GM23338 (cell line): ENCODE data around the gene DENND2A. TPM values are rescaled to one million over a fixed set of nuclear protein-coding genes. Genes with fewer than 3 reads are reported as not detected.

Experiments
- ATAC-seq: fragments of 200-7000 bp; cut with Tn5 transposase; 3 replicates; pipeline ENCODE4 v1.9.1; 2020
- DNase-seq: peaks from one replicate; pipeline ENCODE4 v3.0.0-alpha.2; 2015; ENCODE audit warnings: low spot score
- H2AFZ ChIP-seq: fragments of 200-600 bp; sonication (generic); 2 replicates; pipeline ENCODE4 v1.8.0; 2016; ENCODE audit warnings: antibody characterized with exemption, mild to moderate bottlenecking, moderate library complexity
- H3F3A ChIP-seq: fragments of 200-600 bp; sonication (generic); replicated peaks from 2 replicates; pipeline ENCODE4 v1.8.0; 2017; ENCODE audit warnings: antibody characterized with exemption, mixed run types, low read depth
- H3K27ac ChIP-seq: fragments of 200-600 bp; sonication (generic); 2 replicates; pipeline ENCODE4 v1.6.1; 2016; ENCODE audit warnings: low read depth
- H3K27me3 ChIP-seq: fragments of 200-600 bp; sonication (generic); 2 replicates; pipeline ENCODE4 v1.8.0; 2016; ENCODE audit warnings: mild to moderate bottlenecking, mixed run types, moderate library complexity; ENCODE audit not compliant: insufficient read depth
- H3K36me3 ChIP-seq: fragments of 200-600 bp; sonication (generic); 2 replicates; pipeline ENCODE4 v1.8.0; 2016; ENCODE audit warnings: mild to moderate bottlenecking; ENCODE audit not compliant: insufficient read depth
- H3K4me1 ChIP-seq: fragments of 200-600 bp; sonication (generic); 2 replicates; pipeline ENCODE4 v1.8.0; 2016; ENCODE audit warnings: mild to moderate bottlenecking, moderate library complexity; ENCODE audit not compliant: insufficient read depth
- H3K4me2 ChIP-seq: fragments of 200-600 bp; sonication (generic); 2 replicates; pipeline ENCODE4 v1.7.1; 2017; ENCODE audit warnings: mixed run types
- H3K4me3 ChIP-seq: fragments of 200-600 bp; sonication (generic); 2 replicates; pipeline ENCODE4 v1.6.1; 2016; ENCODE audit warnings: mixed run types
- H3K79me2 ChIP-seq: fragments of 200-600 bp; sonication (generic); replicated peaks from 2 replicates; pipeline ENCODE4 v1.8.0; 2017; ENCODE audit warnings: mild to moderate bottlenecking; ENCODE audit not compliant: insufficient read depth
- H3K9me2 ChIP-seq: fragments of 200-600 bp; sonication (generic); 2 replicates; pipeline ENCODE4 v1.8.0; 2017; ENCODE audit not compliant: insufficient read depth
- H4K20me1 ChIP-seq: fragments of 200-600 bp; sonication (generic); replicated peaks from 2 replicates; pipeline ENCODE4 v1.8.0; 2017; ENCODE audit warnings: mild to moderate bottlenecking; ENCODE audit not compliant: insufficient read depth
- H3K27ac Mint-ChIP-seq: 2 replicates; pipeline ENCODE4 v1.8.0; 2020; ENCODE audit warnings: inconsistent platforms, mild to moderate bottlenecking, moderate library complexity, mixed read lengths
- H3K27me3 Mint-ChIP-seq: 3 replicates; pipeline ENCODE4 v1.8.0; 2022; ENCODE audit warnings: low read depth, mild to moderate bottlenecking, moderate library complexity, mixed read lengths, inconsistent platforms; ENCODE audit not compliant: insufficient read depth, poor library complexity
- H3K36me3 Mint-ChIP-seq: 3 replicates; pipeline ENCODE4 v1.8.0; 2021; ENCODE audit warnings: low read depth, mild to moderate bottlenecking, inconsistent platforms, moderate library complexity, mixed read lengths
- H3K4me1 Mint-ChIP-seq: 3 replicates; pipeline ENCODE4 v1.8.0; 2020; ENCODE audit warnings: mild to moderate bottlenecking, inconsistent platforms, mixed read lengths
- H3K4me3 Mint-ChIP-seq: 3 replicates; pipeline ENCODE4 v1.8.0; 2021; ENCODE audit warnings: moderate library complexity, mild to moderate bottlenecking, inconsistent platforms, mixed read lengths
- H3K9me3 Mint-ChIP-seq: 3 replicates; pipeline ENCODE4 v1.8.0; 2020; ENCODE audit warnings: moderate library complexity, mild to moderate bottlenecking, inconsistent platforms, mixed read lengths
- CREB1 ChIP-seq: fragments of 250-450 bp; sonication (Bioruptor Pico); IDR thresholded peaks from 2 replicates; pipeline ENCODE4 v1.5.0; 2020; ENCODE audit warnings: low read depth, mild to moderate bottlenecking, moderate library complexity
- CTCF ChIP-seq, 2 experiments: fragments of 200-600 bp in 1 of 2; sonication (generic) in 1 of 2; conservative IDR thresholded peaks; 2 replicates each; pipeline versions ENCODE4 v1.5.1 to v1.6.1; 2016 to 2017; ENCODE audit warnings: antibody characterized with exemption in 2 of 2, low read depth in 2 of 2, mild to moderate bottlenecking in 2 of 2, moderate library complexity in 1 of 2
- ETS1 ChIP-seq: IDR thresholded peaks from 2 replicates; pipeline ENCODE4 v1.6.1; 2016; ENCODE audit warnings: antibody characterized with exemption
- EZH2 ChIP-seq: fragments of 200-600 bp; sonication (generic); IDR thresholded peaks from one replicate; pipeline ENCODE4 v1.8.0; 2017; ENCODE audit warnings: antibody characterized with exemption, mild to moderate bottlenecking, low read depth; ENCODE audit not compliant: unreplicated experiment
- EZH2phosphoT487 ChIP-seq: fragments of 200-600 bp; sonication (generic); IDR thresholded peaks from one replicate; pipeline ENCODE4 v1.8.1; 2018; ENCODE audit warnings: antibody characterized with exemption; ENCODE audit not compliant: unreplicated experiment
- JUNB ChIP-seq: IDR thresholded peaks from one replicate; pipeline ENCODE4 v1.6.1; 2016; ENCODE audit warnings: antibody characterized with exemption; ENCODE audit not compliant: unreplicated experiment
- NANOG ChIP-seq: IDR thresholded peaks from 2 replicates; pipeline ENCODE4 v1.6.1; 2016; ENCODE audit warnings: antibody characterized with exemption, borderline replicate concordance
- POLR2AphosphoS5 ChIP-seq: IDR thresholded peaks from 2 replicates; pipeline ENCODE4 v1.6.1; 2016; ENCODE audit warnings: antibody characterized with exemption, low read depth
- REST ChIP-seq: IDR thresholded peaks from one replicate; pipeline ENCODE4 v1.6.1; 2018; ENCODE audit warnings: antibody characterized with exemption; ENCODE audit not compliant: unreplicated experiment
- STAT1 ChIP-seq: IDR thresholded peaks from one replicate; pipeline ENCODE4 v1.6.1; 2016; ENCODE audit warnings: antibody characterized with exemption; ENCODE audit not compliant: unreplicated experiment
- ZNF114 ChIP-seq: fragments of 250-450 bp; sonication (Bioruptor Pico); IDR thresholded peaks from 2 replicates; pipeline ENCODE4 v1.5.0; 2020; ENCODE audit warnings: mild to moderate bottlenecking, moderate library complexity
- ZNF331 ChIP-seq: fragments of 250-450 bp; sonication (Bioruptor Pico); IDR thresholded peaks from 2 replicates; pipeline ENCODE4 v1.5.0; 2020; ENCODE audit warnings: low read depth, mild to moderate bottlenecking, moderate library complexity
- ZNF462 ChIP-seq: fragments of 250-450 bp; sonication (Bioruptor Pico); IDR thresholded peaks from 2 replicates; pipeline ENCODE4 v1.5.0; 2020; ENCODE audit warnings: mild to moderate bottlenecking, moderate library complexity
- polyA plus RNA-seq: library from polyadenylated mRNA; unstranded; fragments of >200 nt; fragmentation: Nextera tagmentation; extraction: Ambion mirVana; gene quantifications from 2 replicates; pipeline ENCODE4 v1.2.1, GENCODE V29; 2016
- total RNA-seq: library from RNA; depleted of rRNA; stranded (reverse); fragments of >200 nt; shearing (Covaris generic); gene quantifications from 2 replicates; pipeline ENCODE4 v1.2.3, GENCODE V29; 2014

Gene DENND2A
- total and polyA plus RNA-seq, 2 experiments from 2014 or later: 1.7 to 5.6 TPM

- Histone ChIP-seq H3K4me1 (no peaks in the 10 kb centered on the region), H3K4me3 (no peak overlapping the region), H2AFZ (no peak overlapping the region), H3K27me3 (no peaks in the 10 kb centered on the region), H3K9me2 (no peaks in the 10 kb centered on the region), H3K4me2 (no peak overlapping the region), H3K36me3 (no peaks in the 10 kb centered on the region; the same call in 1 of the 2 replicates), H3K27ac (no peak overlapping the region), H4K20me1 (no peaks in the 10 kb centered on the region), H3F3A (no peaks in the 10 kb centered on the region), H3K79me2 (peaks cover 4% of the 10 kb centered on the region; the same call in 1 of the 2 replicates)
- Mint-ChIP-seq H3K4me1 (peaks cover 3% of the 10 kb centered on the region; the same call in 1 of the 3 replicates), H3K4me3 (no peak overlapping the region), H3K27me3 (peaks cover 5% of the 10 kb centered on the region), H3K9me3 (no peaks in the 10 kb centered on the region; the same call in 2 of the 3 replicates), H3K27ac (no peak overlapping the region), H3K36me3 (no peaks in the 10 kb centered on the region)
- no peak for ATAC-seq
- DNase-seq: no peak
- no peak for TF ChIP-seq REST
- no peak for TF ChIP-seq CREB1
- no peak for TF ChIP-seq EZH2phosphoT487
- TF ChIP-seq ZNF114: no peak
- TF ChIP-seq EZH2: no peak
- no peak for TF ChIP-seq ZNF331
- no peak for TF ChIP-seq CTCF (conservative IDR thresholded peaks at IDR 0.05; ENCODE audit: low read depth in 2 of 2)
- no peak for TF ChIP-seq POLR2AphosphoS5
- TF ChIP-seq JUNB: no peak
- no peak for TF ChIP-seq NANOG
- no peak for TF ChIP-seq STAT1
- no peak for TF ChIP-seq ZNF462 (CRISPR knock-in tag)
- no peak for TF ChIP-seq ETS1
Observed at GRCh38 chr7:140618306-140618705, 22.3 kb downstream of the DENND2A start.
